ENCODE data around the gene SMCO3. TPM values are rescaled to one million over a fixed set of nuclear protein-coding genes. Genes with fewer than 3 reads are reported as not detected.

Gene SMCO3
- total and polyA plus RNA-seq, 2 donors (not counting 1 experiment from before 2014, with no cell fraction given), result not detected

GRCh38 chr12:14769466-14769968, 44.5 kb downstream of the SMCO3 start:
- 2% methylated on average over 26 of the region's 26 CpGs for WGBS (ENCODE audit: insufficient coverage)
- Histone ChIP-seq H3K9me3 (ENCODE audit: control extremely low read depth in 1 of 3, control insufficient read depth in 2 of 3, insufficient read depth in 1 of 3, low read length in 2 of 3) (peaks cover 0 to 18% (median 11%) of the 10 kb centered on the region in 3 donors), H3K4me1 (ENCODE audit: control insufficient read depth in 2 of 2, insufficient read depth in 2 of 2, low read length in 2 of 2) (peaks cover 28 to 40% of the 10 kb centered on the region in 2 donors), H2AFZ (ENCODE audit: insufficient read depth, low read depth, low read length, poor library complexity, severe bottlenecking) (peak overlapping the region; percentile 74), H3K27ac (ENCODE audit: low read length in 2 of 2) (peak overlapping the region; percentile 94 to 96), H3K79me2 (ENCODE audit: control insufficient read depth, insufficient read depth, low read length) (peaks cover 42% of the 10 kb centered on the region), H3K4me2 (replicated peaks; ENCODE audit: low read depth, low read length, poor library complexity, severe bottlenecking) (peak overlapping the region; percentile 90), H3K9ac (ENCODE audit: low read length) (peak overlapping the region; percentile 96), H4K20me1 (ENCODE audit: control insufficient read depth, insufficient read depth, low read length, poor library complexity, severe bottlenecking) (no peaks in the 10 kb centered on the region), H3K4me3 (ENCODE audit: control extremely low read depth in 1 of 5, extremely low read depth in 1 of 5, insufficient read depth in 1 of 5, low read depth in 2 of 5, low read length in 4 of 5) (peak overlapping the region; percentile 78 to 98 (median 93)), H3K27me3 (replicated peaks in 1 of 4; ENCODE audit: control extremely low read depth in 1 of 4, control insufficient read depth in 3 of 4, insufficient read depth in 4 of 4, low read length in 3 of 4) (no peaks in the 10 kb centered on the region), H3K36me3 (replicated peaks in 1 of 2; ENCODE audit: control extremely low read depth in 1 of 2, control insufficient read depth in 1 of 2, extremely low read depth in 1 of 2, insufficient read depth in 2 of 2, low read length in 1 of 2) (peaks cover 4 to 18% of the 10 kb centered on the region in 2 experiments)
- no peaks in the 10 kb centered on the region for H3K27me3 Mint-ChIP-seq
- POLR2A ChIA-PET, result interaction anchor here (0.6 to 3.9 kb wide), 5 partner anchors 33 to 1018 kb away, joined by 3 to 41 read pairs (median 3); partner anchors contain the start of genes ATF7IP, C12orf60 and WBP11
- H3K27ac Mint-ChIP-seq, result peak overlapping the region; percentile 97
- peaks cover 51% of the 10 kb centered on the region for H3K4me1 Mint-ChIP-seq
- ATAC-seq (ENCODE audit: low read depth) (no peak), DNase-seq (no peak)
- peak overlapping the region; percentile 97 for H3K4me3 Mint-ChIP-seq
- CTCF ChIA-PET, result interaction anchor here (0.6 to 3.0 kb wide), 14 partner anchors 8 to 1961 kb away, joined by 3 to 19 read pairs (median 4); partner anchors contain the start of genes C12orf60 and WBP11
- no peak for TF ChIP-seq CTCF (IDR thresholded peaks at IDR 0.05)
- no peak for TF ChIP-seq EZH2 (IDR thresholded peaks at IDR 0.05; ENCODE audit: borderline replicate concordance, insufficient read depth, low read depth, low read length, poor library complexity, severe bottlenecking)
- intact Hi-C loops (cut with micrococcal nuclease), result no loop called here
- H3K9me3 Mint-ChIP-seq (ENCODE audit: insufficient read depth), result peaks cover 12% of the 10 kb centered on the region

DNA sequence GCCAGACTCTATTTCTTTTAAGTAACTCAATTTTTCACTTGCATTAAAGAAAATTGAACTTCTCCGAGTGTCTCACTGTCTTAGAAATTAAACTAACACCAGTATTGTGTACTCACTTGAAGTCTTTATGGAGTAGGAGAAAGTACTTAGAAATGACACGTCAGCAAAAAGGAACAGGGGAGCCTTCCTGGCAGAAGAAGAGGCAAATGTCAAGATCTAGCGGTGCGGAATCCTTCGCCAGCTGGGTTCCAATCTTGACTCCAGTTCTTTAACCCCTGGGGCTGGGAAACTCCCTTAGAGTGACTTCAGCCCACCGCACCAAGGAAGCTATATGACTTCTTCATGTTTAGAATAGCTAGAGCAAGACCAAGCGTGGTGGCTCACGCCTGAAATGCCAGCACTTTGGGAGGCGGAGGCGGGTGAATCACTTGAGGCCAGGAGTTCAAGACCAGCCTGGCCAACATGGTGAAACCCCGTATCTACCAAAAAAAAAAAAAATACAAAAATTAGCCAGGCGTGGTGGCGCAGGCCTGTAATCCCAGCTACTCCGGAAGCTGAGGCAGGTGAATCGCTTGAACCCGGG, 45.1 kb downstream of the SMCO3 start:
- ChIA-PET CTCF (interaction anchor here (0.6 to 3.0 kb wide), 9 partner anchors 9 to 764 kb away, joined by 3 to 19 read pairs (median 4); partner anchors contain the start of genes C12orf60 and WBP11), POLR2A (interaction anchor here (0.6 to 3.9 kb wide), 4 partner anchors 34 to 1019 kb away, joined by 3 to 41 read pairs (median 6); partner anchors contain the start of genes ATF7IP, C12orf60 and WBP11)
- peaks cover 45% of the 10 kb centered on the region for H3K4me1 Mint-ChIP-seq
- peak overlapping the region; percentile 96 for H3K9ac ChIP-seq (ENCODE audit: low read length)
- H4K20me1 ChIP-seq (ENCODE audit: control insufficient read depth, insufficient read depth, low read length, poor library complexity, severe bottlenecking), result no peaks in the 10 kb centered on the region
- intact Hi-C loops (cut with micrococcal nuclease), result no loop called here
- H3K4me3 Mint-ChIP-seq, result peak overlapping the region; percentile 97
- H3K27me3 ChIP-seq (replicated peaks in 1 of 4; ENCODE audit: control extremely low read depth in 1 of 4, control insufficient read depth in 3 of 4, insufficient read depth in 4 of 4, low read length in 3 of 4), result no peaks in the 10 kb centered on the region
- ATAC-seq (ENCODE audit: low read depth) (no peak), DNase-seq (peak; percentile 52)
- H3K4me2 ChIP-seq (replicated peaks; ENCODE audit: low read depth, low read length, poor library complexity, severe bottlenecking), result peak overlapping the region; percentile 90
- peaks cover 4 to 18% of the 10 kb centered on the region in 2 experiments for H3K36me3 ChIP-seq (replicated peaks in 1 of 2; ENCODE audit: control extremely low read depth in 1 of 2, control insufficient read depth in 1 of 2, extremely low read depth in 1 of 2, insufficient read depth in 2 of 2, low read length in 1 of 2)
- peak overlapping the region; percentile 78 to 98 (median 93) for H3K4me3 ChIP-seq (ENCODE audit: control extremely low read depth in 1 of 5, extremely low read depth in 1 of 5, insufficient read depth in 1 of 5, low read depth in 2 of 5, low read length in 4 of 5)
- peaks cover 39% of the 10 kb centered on the region for H3K79me2 ChIP-seq (ENCODE audit: control insufficient read depth, insufficient read depth, low read length)
- H3K27ac Mint-ChIP-seq, result peak overlapping the region; percentile 97
- peaks cover 28 to 39% of the 10 kb centered on the region in 2 donors for H3K4me1 ChIP-seq (ENCODE audit: control insufficient read depth in 2 of 2, insufficient read depth in 2 of 2, low read length in 2 of 2)
- no peaks in the 10 kb centered on the region for H3K27me3 Mint-ChIP-seq
- peaks cover 0 to 21% (median 11%) of the 10 kb centered on the region in 3 donors for H3K9me3 ChIP-seq (ENCODE audit: control extremely low read depth in 1 of 3, control insufficient read depth in 2 of 3, insufficient read depth in 1 of 3, low read length in 2 of 3)
- WGBS (ENCODE audit: insufficient coverage), result 40% methylated on average over 9 of the region's 16 CpGs
- H3K27ac ChIP-seq (ENCODE audit: low read length in 2 of 2), result peak overlapping the region; percentile 94 to 96
- H2AFZ ChIP-seq (ENCODE audit: insufficient read depth, low read depth, low read length, poor library complexity, severe bottlenecking), result peak overlapping the region; percentile 74
- TF ChIP-seq EZH2 (IDR thresholded peaks at IDR 0.05; ENCODE audit: borderline replicate concordance, insufficient read depth, low read depth, low read length, poor library complexity, severe bottlenecking), result no peak
- TF ChIP-seq CTCF (IDR thresholded peaks at IDR 0.05), result no peak
- H3K9me3 Mint-ChIP-seq (ENCODE audit: insufficient read depth), result peaks cover 12% of the 10 kb centered on the region
